ENCODE measurements around the gene CSDE1. TPM values are rescaled to one million over a fixed set of nuclear protein-coding genes. Genes with fewer than 3 reads are reported as not detected.
A peak's percentile ranks its signal among the peaks of the same experiment; 100 is the strongest.

CSDE1 gene
- total RNA-seq, 1 donor from 2014 or later, result 487 TPM

DNA sequence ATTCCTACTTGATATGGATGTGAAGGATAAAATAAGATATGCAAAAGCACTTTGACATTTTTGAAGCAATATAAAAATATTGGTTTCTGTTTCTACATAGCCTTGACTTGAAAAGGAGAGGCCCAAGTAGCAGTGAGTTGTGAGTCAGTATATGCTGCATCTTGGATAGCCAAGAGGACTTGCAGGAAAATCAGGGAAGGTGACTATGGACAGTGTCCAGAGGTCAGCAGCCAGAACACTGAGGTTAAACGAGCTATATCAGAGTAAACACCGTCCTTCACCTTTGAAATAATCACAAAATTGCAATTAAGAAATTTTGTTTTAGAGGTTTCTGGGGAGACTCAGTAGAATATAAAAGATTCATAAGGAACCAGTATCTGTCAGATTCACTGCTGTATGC lies 55.9 kb downstream of the CSDE1 start:
- DNase-seq, result no peak

DNA sequence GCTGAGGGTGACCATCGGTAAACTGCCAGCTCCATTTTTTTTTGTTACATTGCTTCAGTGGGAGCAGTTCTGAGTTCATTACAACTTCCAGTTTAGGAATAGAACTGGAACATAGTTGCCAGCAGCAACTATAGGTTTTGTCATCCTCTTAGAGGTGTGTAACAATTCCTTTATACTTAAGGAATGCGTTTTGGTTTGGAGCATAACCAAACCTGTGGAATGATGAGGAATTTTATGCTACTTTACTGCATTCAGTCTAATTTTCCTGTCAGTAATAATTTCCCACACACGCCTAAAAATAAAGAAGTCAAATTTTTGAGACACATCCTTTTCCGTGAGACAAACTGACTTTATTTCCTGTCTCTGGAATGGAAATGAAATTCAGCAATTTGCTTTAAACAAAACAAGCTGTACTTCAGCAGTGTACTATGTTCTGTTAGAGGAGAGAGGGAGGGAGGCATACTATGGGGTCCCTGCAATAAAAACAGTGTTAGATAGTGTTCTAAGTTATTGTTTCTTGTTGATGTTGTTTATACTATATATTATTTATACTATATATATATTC lies 57.7 kb downstream of the CSDE1 start:
- DNase-seq, result no peak

DNA sequence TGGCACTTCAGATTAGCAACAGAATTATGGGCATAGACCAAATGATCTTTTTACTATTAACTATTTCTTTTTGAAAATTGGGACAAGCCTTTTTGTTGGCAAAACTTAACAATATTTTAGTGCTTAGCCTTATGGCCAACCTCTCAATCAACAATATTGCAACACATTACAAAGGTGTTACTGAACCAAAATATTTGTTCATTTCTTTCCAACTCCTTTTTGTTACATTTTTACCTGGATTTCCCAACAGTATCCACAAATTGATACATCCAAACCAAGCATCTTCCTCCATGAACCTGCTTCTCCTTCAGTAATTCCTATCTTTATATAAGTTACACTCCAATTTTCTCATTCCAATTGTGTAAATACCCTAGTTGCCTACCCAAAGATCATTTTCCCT lies 61.0 kb downstream of the CSDE1 start:
- no peak for DNase-seq

DNA sequence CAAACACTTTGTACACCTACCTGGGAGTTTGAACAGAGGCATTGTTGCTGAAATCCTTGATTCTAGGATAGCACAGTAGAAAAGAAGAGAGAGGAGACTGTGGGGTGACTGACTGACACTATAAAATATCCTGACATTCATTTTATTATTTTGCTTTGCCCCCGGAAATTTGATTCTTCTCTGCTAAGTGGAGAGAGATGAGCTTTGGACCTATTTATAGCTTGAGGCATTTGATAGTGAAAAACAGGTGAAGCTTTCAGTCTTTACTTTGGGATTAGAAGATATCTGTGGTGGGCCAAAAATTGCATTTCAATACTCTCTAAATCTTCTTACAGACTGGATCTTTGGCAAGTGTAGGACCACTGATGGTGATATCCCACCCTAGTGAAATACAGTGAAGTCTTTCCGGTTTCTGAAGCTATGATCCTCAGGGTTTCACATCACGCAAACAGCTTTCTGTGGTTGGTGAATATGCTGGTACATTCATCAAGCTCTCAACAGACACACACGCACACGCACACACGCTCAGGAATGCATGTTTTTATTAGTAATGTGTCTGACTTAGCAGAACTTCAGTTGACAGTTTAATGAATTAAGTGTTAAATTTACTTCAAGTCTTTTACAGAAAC lies 62.2 kb downstream of the CSDE1 start, which contains the start of gene AMPD1:
TSS of gene AMPD1 (minus strand) at position 117 of the 629 bp plus-strand sequence. CDS start at position 42, 75 bp downstream.
- no peak for DNase-seq

DNA sequence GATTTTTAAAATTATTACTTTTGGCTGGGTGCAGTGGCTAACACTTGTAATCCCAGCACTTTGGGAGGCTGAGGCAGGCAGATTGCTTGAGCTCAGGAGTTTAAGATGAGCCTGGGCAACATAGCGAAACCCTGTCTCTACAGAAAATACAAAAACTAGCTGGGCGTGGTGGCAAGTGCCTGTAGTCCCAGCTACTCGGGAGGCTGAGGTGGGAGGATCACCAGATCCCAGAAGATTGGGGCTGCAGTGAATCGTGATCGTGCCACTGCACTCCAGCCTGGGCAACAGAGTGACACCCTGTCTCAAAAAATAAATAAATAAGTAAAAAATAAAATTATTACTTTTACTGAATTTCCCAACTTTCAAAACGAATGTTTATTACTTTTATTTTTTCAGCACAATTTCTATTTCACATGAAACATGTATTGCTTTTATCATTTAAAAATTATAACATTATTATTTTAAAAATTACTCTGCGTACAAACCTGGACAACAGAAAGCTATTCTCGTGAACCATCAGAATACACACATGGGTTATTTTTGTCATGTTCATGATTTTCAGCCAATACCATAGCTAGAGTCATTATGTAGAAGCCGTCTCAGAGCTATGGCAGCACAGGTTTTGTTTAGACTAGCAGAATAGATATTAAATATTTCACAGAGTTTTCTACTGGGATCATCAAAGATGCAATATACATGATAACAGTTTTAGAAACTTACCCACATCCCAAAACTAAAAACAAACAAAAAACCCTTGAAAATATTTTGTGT lies 63.1 kb downstream of the CSDE1 start:
- no peak for DNase-seq

DNA sequence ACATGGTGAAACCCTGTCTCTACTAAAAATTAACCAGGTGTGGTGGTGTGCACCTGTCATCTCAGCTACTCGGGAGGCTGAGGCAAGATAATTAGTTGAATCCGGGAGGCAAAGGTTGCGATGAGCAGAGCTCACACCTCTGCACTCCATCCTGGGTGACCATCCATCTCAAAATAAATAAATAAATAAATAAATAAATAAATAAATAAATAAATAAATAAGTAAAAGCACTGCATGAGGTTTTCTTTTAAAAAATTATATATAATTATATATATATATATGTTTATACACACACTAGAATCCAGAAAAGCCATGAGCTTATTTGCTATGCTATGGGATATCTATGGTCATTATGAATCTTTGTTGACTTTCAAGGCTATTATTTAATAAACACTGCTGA lies 64.8 kb downstream of the CSDE1 start:
- no peak for DNase-seq

DNA sequence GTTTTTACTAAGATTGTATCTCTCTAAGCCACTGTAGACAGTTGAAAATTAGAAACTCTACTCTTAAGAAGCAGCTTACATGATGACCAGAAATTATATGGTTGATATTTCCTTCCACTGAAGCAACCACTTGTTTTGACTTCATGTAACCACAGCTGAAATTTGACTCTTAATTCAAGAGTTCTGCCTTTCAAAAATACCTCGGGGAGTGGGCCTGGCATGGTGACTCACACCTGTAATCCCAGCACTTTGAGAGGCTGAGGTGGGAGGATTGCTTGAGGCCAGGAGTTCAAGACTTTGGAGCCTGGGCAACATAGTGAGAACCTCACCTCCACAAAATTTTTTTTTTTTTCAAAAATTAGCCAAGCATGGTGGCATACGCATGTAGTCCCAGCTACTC lies 66.7 kb downstream of the CSDE1 start:
- no peak for DNase-seq

DNA sequence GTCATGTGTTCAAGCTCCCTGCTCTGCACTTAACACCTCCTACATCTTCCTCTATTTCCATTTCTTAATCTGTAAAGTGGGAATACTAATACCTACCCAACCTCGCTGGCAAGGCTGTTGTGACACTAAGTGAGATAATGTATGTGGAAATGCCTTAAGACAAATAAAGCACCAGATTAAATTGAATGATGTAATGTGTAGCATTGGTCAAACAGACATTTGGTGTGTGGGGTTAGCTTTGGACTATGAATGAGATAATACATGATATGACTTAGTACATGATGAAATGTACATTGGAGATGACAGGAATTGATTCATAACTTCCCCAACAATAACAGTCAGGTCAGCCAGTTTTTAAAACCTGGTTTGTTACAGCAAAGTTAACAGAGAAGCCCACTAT lies 67.6 kb downstream of the CSDE1 start:
- DNase-seq, result no peak

DNA sequence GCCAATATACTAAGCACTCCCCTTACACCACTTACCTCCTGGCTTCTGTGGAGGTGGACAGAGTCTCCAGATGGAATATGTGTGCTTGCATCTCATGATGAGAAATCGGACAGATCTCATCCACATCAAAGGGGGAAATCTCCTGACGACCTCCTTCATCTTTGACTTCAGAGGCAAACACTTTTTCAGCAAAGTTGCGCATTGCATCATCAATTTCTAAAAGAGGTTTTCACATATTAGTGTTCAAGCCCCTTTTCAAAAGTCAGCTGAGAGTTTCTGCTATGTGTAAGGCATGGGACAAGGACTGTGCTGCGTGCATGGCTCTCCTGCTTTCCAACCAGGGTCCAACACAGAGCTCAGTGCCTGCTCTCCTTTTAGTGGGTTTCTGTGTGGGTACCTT lies 69.3 kb downstream of the CSDE1 start:
- DNase-seq, result no peak

DNA sequence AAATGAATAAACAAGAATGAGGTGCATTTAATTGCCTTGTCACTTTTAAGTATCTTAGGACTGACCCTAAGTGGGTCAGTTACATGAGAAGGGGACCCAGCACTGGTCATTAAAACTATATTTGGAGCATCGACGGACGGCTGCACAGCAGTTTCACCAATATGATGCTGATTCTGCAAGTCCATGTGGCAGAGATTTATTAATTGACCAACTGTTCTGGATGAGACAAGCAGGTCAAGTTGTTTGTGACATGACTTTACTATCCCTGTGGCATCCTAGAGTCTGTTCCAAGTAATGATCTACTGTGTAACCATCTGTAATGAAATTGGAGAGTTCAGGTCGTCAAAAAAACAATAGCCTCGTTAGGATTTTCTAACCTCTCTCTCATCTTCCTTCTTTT lies 71.9 kb downstream of the CSDE1 start:
- DNase-seq, result no peak

DNA sequence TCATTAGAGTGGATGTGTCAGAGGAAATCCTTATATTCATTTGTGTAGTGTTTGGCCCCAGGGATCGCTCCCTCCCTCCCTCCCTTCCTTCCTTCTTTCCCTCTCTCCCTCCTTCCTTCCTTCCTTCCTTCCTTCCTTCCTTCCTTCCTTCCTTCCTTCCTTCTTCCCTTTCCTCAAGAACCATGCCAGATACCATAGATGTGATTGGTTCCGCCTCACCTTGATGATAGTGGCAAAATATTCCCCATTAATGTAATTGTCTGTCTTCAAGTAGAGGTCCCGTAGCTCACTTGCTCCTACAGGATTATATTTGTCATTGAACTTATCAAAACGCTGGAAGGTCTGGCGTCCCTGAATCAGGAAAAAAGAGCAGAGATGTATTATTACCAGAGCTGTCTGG lies 80.1 kb downstream of the CSDE1 start:
- DNase-seq, result no peak

DNA sequence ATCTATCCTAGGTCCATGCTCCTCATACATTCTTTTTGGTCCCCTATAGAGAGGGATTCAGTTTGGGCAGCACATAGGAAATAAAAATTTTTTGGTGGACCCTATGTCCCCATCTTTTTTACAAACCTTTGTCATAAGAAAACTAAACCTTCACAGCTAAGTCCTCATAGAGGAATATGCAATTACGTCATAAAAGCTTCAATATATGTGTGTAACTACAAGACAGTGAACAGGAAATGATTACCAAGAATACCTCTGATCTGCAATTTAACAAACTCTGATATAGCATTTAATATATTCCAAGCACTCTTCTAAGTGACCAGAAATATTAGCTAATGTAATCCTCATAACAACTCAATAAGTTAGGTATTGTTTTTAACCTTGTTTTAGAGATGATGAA lies 81.7 kb downstream of the CSDE1 start:
- DNase-seq, result no peak

DNA sequence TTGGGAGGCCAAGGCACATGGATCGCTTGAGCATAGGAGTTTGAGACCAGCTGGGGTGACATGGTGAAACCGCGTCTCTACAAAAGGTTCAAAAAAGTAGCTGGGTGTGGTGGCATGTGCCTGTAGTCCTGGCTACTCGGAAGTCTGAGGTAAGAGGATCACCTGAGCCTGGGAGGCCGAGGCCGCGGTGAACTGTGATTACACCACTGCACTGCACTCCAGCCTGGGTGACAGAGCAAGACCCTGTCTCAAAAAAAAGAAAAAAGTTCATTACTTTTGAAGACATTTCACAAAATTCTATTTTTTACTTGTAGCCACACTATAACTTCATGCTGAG lies 85.9 kb downstream of the CSDE1 start:
- no peak for DNase-seq

DNA sequence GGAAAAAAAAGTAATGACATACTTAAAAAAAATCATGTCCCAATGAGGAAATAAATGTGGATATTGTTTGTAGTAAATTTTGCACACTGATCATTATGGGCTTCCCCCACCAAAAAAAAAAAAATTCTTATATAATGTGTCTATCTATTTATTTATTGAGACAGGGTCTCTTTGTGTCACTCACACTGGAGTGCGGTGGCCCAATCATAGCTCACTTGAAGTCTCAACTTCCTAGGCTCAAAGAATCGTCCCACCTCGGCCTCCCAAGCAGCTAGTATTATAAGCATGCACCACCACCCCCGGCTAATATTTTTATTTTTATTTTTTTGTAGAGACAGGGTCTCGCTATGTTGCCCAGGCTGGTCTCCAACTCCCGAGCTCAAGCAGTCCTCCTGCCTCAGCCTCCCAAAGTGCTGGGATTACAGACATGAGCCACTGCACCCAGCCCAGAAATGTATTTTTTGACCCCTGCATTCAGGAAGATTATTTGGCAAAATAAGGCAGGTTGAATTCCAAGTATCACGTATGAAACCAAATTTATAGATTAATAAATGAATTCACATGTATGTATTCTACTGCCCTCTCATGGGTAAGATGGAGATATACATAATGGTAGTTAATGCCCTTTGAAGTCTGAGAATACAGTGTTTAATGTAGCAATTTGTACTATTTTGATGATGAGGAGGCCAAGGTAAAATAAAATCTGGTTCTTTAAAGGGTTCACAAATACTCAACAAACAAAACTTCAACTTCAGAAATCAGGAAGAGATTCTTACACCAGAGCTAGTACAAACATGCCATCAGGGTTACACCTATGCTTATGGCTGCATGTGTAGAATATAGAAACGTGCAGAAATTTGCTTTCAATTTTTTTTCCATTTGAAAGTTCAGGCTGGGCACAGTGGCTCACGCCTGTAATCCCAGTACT lies 86.5 kb downstream of the CSDE1 start:
- peak; percentile 3 for DNase-seq

DNA sequence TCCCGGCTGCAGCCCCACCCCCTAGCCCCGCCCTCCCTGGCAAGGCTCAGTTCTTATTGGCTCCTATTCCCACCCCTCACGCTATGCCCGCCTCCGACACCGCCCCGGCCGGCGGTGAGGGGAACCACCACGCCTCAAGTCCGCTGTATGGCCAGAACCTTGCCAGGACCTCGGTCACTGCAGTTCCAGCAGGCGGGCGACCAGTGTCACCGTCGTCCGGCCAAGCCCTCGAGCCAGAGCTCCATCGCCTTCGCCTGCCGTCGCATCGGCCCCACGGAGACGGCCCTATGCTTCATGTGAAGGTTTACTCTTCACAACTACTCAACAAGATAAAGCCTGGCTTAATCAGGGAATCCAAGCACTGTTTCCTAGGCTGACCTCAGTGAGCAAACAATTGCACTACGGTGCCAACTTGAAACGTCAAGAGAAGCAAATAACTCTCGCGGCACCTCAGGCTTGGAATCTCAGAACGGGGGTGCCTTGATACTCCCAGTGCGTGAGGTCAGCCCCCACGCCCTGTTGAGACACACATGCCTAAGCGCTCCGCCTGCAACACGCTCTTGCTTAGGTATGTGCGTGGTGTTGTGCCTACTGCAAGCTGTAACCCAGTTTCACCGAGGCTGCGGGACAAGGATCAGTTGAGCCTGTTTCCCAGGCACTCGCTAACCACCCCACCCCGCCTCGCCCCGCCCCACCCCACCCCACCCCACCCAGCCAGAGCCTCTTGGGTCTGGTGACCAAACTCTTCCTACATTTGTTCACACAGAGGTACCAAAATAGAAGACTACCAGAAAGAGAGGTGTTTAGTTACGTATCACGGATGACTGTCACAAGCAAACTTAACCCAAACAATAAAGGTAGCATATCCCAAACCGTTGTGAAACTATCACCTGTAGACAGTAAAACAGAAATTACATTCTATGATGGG lies 87.4 kb downstream of the CSDE1 start:
- DNase-seq, result peak; percentile 80

DNA sequence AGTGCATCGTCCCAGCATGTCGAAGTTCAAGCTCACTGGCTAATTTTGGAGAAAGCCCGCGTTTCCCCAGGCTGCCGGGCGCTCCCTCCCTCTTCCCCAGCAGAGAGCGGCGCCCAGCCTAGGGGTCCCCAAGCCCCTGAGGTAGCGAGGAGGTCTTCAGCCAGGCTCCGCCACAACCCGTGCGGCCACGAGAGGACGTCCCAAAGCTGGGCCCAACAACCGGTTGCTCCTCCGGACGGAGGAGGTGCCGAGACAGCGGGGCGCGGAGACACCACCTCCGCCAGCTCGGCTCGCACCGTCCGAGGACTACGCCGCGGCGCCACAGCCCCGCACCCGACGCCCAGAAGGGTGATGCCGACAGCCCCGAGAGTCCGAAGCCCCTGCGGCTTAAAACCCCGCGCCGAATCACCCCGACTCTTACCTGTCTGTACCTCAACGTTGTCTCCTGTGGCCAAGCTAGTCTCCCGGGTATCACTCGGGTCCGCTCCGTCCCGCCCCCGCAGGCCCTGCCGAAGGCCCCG lies 88.2 kb downstream of the CSDE1 start, which contains the start of gene DENND2C:
TSS of gene DENND2C (minus strand) at position 488 of the 521 bp plus-strand sequence. CDS start 44,065 bp downstream, outside the sequence.
- no peak for DNase-seq

DNA sequence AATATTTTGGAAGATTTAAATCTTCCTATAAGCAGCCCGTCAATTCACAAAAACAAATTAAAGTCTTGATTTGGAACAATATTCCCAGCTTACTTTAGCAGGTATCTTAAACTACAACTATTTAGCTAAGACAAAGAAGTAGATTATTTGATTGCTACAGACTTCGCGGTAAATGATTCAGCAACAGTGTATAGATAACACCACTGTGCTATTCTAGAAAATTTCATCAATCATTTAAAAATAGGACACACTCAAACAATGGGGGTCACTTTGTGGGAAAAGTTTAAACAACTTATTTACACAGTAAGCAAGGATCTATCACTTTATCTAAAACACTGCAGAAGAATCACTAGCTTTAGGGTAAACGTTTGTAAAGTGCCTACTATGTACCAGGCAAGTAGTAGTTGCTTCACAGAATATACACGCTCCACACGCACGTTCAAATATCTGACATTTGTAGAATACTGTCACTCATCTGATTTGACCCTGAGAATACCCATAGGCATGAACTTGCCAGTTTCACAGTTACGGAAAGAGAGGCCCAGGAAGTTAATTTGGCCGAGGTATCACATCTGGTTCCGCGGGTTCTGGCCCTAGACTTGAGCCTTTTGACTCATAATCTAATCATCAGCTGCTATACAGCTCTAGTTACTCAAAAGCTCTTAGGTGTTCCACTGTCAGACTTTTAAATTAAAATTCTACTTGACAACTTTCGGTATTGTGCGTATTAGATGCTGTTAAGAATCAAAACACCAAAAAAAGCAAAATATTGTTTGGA lies 88.8 kb downstream of the CSDE1 start:
- no peak for DNase-seq

DNA sequence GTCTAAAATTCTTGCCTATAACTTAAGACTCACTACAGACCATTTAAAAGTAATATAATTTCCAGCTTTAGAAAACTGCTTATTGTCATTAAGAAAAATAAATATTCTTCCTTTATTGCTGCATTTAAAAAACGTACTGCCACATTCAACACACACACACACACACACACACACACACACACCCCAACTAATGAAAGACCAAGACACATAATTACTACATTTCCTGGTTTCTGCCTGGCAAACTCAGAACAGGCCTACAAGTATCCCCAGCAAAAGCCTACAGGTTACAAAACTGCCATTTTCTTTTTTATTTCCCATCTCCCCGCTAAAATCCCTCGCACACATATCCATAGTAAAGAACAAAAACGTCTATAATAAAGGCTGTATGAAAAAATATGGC lies 89.4 kb downstream of the CSDE1 start:
- no peak for DNase-seq

DNA sequence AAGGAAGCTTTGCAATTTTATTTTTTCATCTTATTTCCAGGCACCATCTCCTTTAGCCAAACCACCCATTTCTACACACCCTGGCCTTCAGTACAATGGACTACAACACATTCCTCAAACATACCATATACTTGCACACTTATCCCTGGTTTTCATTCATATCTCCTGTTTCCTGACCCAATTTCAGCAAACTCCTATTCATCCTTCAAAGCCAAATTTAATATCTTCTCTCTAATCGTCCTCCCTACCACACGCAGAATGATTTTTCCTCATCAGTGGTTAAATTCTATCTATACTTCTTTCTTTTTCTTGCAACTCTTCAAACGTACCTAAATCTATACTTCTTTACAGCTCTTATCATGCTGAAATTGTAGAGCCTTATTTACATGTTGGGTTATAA lies 90.8 kb downstream of the CSDE1 start:
- DNase-seq, result no peak
